A172 (cell line): ENCODE data around the gene NKIRAS1. TPM values are rescaled to one million over a fixed set of nuclear protein-coding genes. Genes with fewer than 3 reads are reported as not detected.
"Not testable (repeated sequence)": the region's sequence is repeated elsewhere in the genome, so short reads cannot be mapped to it uniquely, and the experiment has no call there.

Experiments used
- DNase-seq: peaks from one replicate; pipeline ENCODE4 v3.0.0-alpha.2; 2015; ENCODE audit warnings: low spot score
- total RNA-seq: library from RNA; depleted of rRNA; stranded (reverse); fragments of >200 nt; shearing (Covaris generic); gene quantifications from 2 replicates; pipeline ENCODE4 v1.2.3, GENCODE V29; 2014

NKIRAS1 gene
- total RNA-seq, 1 experiment from 2014 or later: 39.4 TPM

GRCh38 chr3:23904545-23904944, 12.2 kb downstream of the NKIRAS1 start:
- DNase-seq: no peak

GRCh38 chr3:23900744-23901143, 16.0 kb downstream of the NKIRAS1 start:
- no peak for DNase-seq

- DNase-seq: no peak
Observed at GRCh38 chr3:23895181-23895580, 21.6 kb downstream of the NKIRAS1 start.

DNA sequence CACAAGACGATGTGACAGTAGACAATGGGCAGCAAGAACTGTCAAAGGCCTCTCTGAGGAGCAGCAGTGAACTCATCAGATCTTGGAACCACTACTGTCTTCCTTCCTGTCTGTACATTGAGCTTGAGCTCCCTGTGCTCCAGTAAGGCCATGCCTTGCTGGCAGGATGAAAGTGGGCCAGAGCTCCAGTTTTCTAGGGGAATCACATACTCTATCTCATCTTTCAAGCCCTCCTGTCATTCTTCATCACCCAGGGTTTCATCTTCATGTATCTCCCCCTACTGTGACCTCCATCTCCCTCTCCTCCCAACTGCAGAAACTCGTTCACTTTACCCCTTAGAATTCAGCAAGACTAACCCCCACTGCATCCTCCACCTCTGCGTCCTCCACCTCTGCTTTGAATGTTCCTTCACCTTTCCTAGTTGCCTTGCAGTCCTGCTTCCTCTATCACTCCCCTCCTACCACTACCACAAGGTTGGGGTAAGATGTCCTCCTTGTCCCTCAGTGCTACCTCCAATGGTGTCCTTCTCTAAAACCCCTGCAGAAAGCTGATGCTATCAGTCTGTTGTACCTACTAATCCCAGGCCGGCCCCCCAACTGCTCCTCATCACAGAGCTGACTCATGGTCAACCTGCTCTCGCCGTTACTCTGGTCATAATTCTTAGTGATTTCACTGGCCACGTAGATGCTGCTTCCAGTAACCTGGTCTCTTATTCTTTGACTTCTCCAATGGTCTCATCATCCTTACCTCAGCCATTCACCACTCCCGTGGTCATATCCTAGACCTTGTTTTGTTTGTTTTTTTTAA, 22.3 kb downstream of the NKIRAS1 start:
- no peak for DNase-seq

DNA sequence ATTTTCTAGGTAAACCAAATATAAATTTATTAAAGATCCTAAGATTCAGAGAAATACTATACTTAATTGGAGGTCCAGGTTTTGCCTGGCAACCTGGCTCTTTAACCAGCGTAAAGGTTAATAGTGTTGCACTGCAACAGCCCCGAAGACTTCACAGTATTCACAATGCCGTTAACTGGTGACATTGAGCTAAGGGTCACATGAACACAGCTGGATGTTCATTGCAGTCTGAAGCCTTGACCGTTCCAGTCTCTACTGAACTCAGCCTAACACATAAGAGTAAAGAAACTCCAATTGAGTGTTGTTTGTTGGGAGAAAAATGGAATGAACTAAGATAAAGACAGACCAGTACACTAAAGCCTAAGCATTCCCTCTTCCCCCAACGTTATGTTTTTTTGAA, 26.8 kb downstream of the NKIRAS1 start:
- no peak for DNase-seq

- DNase-seq: no peak
Observed at GRCh38 chr3:23889386-23889785, 27.4 kb downstream of the NKIRAS1 start.

DNA sequence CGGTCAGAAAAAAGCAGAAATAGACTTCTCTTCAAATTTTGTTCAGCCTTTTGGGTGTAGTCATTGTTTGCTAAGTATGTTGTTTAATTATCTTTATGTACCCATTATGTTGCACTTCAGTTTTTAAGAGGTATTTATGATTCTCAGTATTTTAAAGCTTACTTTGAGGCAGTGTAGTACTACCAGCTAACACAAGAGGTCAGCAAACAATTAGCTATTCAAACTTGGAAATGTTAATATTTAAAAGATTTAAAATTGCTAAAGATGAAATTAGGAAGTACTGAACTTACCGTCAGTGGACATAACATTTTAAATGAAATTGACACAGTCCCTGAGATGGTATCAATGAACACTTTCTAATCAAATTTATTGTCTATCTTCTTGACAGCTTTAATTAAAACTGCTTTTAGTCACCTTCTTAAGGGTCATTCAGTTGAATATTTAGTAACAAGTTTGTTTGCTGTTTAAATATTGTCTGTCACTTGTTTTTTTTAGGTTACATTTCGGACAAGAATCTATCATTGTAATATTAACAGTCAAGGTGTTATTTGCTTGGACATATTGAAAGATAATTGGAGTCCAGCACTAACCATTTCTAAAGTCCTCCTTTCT, 28.1 kb downstream of the NKIRAS1 start:
- DNase-seq: peak; percentile 27

DNA sequence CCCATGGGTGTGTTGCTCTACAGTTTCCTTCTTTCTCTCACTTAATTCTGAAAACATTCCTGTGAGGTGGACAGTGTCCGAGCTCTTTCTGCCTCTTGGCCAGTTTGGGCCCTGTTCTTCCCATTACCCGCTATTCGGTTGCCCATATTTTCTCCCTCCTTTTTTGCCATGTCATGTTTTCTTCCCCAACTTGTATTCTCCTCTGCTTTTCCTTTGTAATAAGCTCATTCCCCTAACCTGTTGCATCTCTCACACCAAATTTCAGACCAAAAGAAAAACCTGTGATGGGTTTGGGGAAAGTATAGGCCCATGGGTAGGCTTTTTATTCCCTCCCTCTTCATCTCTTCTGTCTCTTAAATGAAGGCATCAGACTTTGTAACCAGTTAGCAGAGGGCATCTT, 30.5 kb downstream of the NKIRAS1 start:
- no peak for DNase-seq

- no peak for DNase-seq
Observed at GRCh38 chr3:23885210-23885609, 31.6 kb downstream of the NKIRAS1 start.

- no peak for DNase-seq
Observed at GRCh38 chr3:23884481-23884880, 32.3 kb downstream of the NKIRAS1 start.

DNA sequence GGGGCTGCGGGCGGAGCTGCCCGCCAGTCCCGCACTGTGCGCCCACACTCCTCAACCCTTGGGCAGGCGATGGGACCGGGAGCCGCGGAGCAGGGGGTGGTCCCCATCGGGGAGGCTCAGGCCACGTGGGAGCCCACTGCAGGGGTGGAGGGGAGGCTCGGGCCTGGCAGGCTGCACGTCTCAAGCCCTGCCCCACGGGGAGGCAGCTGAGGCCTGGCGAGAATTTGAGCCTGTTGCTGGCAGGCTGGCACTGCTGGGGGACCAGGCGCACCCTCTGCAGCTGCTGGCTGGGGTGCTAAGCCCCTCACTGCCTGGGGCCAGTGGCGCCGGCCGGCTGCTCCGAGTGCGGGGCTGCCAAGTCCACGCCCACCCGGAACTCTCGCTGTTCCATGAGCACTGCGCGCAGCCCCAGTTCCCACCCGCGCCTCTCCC, 34.3 kb downstream of the NKIRAS1 start:
- no peak for DNase-seq

- DNase-seq: not testable (repeated sequence)
Observed at GRCh38 chr3:23881993-23882392, 34.8 kb downstream of the NKIRAS1 start.

DNA sequence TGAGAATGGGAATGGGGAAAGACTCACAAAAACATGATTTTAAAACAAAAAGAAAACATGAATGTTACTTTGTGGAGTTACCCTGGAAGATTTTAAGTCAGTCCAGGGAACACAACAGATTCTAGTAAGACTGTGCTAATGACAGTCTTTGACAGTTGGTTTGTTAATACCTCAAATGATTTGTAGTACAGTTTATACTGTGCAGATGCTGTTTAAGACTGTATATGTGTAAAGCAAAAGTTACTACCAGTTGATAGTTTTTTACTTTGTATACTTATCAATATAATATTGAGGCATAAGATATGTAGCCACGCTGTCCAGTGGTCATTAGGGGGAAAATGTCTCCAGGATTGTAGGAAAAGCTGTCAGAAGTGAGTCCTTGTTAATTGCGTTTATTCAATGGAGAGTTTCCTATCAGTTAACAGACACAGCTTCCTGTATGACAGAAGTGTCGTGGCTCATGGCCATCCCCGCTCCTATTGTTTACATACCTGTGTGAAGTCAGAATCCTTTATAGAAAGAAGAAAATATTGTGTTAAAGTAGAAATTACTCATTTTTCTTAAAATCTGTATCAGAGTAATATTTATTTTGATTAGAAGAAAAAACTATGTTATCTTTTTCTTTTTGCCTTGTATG, 36.0 kb downstream of the NKIRAS1 start:
- no peak for DNase-seq

GRCh38 chr3:23879485-23879884, 37.3 kb downstream of the NKIRAS1 start:
- DNase-seq: no peak

GRCh38 chr3:23877329-23877980, 39.3 kb downstream of the NKIRAS1 start:
- DNase-seq: peak; percentile 49

DNA sequence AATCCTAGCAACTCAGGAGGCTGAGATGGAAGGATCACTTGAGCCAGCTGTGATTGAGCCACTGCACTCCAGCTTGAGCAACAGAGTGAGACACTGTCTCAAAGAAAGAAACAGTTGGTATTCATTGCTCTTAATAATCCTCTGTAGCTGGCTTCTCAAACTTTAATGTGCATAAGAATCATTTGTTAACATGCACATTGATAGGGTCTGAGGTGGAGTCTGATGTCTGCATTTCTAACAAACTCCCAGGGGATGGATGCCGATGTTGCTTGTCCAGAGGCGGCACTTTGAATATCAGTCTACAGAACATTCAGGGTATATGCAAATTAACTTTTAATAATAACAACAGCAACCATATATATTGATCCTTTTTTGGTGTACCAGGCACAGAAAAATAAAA, 39.9 kb downstream of the NKIRAS1 start:
- no peak for DNase-seq

- DNase-seq: no peak
Observed at GRCh38 chr3:23875113-23875725, 41.6 kb downstream of the NKIRAS1 start.

DNA sequence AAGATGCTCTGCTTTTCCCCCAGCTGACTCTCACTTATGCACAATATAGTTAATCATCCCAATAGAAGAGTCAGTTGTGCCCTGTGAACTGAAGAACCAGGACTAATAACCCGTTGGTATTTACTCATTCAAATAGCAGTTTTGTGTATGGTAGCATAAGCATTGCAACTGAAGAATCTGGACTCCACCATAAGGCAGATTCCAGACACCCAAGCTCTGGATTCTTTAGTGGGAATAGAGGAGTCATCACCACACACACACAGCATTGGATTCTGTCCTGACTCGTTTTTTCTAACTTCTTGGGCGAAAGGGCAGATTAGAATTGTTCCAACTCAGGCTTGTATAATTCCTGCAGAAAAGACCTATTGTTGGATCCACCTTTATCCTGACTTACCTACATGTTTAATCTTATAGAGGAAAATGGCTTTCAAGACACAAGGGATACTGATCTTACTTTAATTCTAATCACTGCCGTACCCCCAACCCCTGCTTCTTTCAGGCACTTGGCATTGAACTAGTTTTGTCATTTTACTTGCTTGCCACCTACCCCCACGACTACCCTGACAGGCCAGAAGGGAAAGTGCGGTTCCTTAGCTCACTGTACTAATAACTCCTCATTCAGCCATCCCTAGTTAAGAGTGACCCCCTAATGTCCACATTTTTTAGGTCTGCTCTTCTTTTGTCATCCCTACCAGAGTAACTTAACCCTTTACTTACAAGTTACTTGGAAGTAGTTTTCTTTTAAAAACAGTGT, 42.3 kb downstream of the NKIRAS1 start:
- DNase-seq: no peak

DNA sequence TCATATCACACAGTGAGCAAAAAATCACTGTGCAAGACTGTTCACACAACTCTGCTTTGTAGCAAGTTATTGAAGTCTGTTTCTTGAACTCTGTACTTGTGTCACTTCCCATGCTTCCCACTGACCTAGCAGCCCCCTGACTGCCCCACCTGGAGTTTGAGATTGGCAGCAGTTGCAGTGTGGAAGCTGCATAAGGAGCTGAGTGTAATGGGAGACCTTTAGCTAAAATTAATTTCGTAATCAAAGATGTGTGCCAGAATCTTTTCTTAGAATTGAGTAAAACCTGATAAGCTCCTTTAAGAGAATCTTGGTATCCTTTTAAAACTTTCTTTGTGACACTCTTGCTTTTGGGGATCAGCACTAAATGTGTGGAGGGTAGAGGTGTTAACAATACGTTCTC, 42.8 kb downstream of the NKIRAS1 start:
- DNase-seq: no peak

GRCh38 chr3:23872330-23872729, 44.5 kb downstream of the NKIRAS1 start:
- DNase-seq: no peak

DNA sequence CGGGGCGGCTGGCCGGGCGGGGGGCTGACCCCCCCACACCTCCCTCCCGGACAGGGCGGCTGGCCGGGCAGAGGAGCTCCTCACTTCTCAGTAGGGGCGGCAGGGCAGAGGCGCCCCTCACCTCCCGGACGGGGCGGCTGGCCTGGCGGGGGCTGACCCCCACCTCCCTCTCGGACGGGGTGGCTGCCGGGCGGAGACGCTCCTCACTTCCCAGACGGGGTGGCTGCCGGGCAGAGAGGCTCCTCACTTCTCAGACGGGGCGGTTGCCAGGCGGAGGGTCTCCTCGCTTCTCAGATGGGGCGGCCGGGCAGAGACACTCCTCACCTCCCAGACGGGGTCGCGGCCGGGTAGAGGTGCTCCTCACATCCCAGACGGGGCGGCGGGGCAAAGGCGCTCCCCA, 45.4 kb downstream of the NKIRAS1 start:
- DNase-seq: not testable (repeated sequence)
